ENCODE data around the gene SOCS6.
"Not testable (repeated sequence)": the region's sequence is repeated elsewhere in the genome, so short reads cannot be mapped to it uniquely, and the experiment has no call there.

The SOCS6 gene

DNA sequence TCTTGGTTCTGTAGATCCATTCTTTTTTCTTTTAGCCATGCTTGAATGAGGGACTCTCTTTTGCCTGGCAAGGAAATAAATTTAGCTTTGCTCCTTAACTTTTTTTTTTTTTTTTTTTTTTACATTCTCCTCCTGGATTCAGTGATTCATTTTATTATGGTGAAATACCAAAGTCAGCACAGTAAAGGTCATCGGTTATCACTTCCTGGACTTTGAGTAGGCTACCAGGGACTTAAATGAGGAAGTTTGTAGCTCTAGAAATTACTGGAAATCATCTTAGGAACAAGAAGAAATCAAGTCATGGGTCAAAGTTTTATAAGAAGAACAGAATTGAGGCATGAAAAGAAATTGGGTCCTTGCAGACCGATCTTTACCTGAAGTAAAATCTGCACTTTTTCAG is 75.0 kb downstream of the SOCS6 start:
- no peak for DNase-seq

DNA sequence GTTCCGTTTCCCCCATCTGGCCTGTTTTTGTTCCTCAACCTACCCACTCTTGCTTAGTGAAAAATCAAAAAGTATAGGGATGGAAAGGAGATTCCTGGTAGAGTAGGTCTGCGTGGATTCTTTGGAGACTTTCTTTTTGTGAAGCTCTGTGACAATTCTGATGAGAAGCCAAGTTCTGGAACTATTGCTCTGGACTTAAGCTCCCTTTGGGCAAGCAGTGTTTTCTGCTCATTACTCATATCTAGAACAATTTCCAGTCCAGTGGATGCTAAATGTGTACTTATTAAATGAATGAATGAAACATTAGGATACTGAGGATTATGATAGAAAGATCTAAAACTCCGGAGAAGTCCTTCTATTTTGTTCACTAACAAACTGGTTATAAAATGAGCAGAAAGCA is 76.5 kb downstream of the SOCS6 start:
- DNase-seq: no peak

DNA sequence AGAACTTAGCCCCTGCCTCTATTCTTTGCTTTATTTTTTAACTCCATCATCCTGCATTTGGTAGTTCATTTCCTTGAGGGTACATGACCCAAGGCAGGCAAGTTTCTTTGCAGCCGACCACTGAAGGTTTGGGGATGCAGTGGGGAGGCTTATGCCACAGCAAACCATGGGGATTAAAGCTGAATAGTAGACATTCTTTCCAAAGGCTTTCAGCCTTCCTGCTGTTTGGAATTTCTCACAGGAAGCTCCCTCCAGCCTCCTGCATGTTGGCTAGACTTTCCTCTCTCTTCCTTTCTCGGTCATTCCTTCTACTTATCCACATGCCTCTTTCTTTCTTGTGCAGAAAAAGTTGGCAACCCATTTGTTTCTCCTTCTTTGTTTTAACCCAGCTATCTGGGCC is 77.3 kb downstream of the SOCS6 start:
- no peak for DNase-seq

DNA sequence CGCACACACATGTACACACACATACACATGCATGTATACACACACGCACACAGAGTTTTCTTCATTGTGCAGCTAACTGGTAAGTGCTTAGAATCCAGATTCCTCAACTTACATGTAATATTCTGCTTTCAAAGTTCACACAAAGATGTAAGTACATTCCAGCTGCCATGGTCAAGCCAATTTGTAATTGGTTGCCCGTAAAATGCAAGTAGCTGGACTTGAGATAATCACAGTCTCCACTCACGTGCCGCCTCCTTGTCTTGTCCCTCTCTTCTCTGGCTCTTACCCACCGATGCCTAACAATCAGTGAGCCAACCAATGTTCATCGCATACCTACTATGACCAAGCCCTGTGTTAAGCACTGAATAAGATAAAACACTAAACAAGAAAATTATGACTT is 77.8 kb downstream of the SOCS6 start:
- no peak for DNase-seq

DNA sequence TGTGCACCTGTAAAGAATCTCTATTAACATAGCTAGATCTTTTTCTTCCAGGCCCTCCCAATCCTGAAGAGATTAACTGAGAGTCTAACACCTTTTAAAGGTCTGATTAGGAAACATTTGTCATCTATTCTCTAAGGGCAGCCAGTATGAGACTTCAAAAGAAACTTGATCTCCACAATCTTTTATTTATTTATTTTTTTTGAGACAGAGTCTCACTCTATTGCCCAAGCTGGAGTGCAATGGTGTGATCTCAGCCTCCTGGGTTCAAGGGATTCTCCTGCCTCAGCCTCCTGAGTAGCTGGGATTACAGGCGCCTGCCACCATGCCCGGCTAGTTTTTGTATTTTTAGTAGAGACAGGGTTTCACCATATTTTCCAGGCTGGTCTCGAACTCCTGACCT is 78.5 kb downstream of the SOCS6 start:
- DNase-seq: not testable (repeated sequence)

DNA sequence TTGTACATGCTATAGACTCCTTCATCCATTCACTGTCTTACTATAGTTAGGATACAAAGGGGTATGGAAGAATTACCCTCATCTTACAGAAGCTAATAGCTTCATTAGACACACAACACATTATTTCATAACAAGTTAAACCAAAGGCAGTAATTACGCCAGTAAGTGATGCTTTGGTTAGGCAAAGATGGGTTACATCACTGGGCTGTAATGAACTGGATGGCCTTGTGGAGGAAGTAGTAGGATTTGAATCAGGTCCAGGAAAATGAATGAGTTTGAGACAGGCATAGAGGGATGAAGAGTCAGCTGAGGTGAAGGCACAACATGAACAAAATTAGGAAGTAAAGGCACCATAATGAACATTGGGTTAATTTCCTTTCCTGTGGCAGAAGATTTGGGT is 80.1 kb downstream of the SOCS6 start:
- DNase-seq: no peak

DNA sequence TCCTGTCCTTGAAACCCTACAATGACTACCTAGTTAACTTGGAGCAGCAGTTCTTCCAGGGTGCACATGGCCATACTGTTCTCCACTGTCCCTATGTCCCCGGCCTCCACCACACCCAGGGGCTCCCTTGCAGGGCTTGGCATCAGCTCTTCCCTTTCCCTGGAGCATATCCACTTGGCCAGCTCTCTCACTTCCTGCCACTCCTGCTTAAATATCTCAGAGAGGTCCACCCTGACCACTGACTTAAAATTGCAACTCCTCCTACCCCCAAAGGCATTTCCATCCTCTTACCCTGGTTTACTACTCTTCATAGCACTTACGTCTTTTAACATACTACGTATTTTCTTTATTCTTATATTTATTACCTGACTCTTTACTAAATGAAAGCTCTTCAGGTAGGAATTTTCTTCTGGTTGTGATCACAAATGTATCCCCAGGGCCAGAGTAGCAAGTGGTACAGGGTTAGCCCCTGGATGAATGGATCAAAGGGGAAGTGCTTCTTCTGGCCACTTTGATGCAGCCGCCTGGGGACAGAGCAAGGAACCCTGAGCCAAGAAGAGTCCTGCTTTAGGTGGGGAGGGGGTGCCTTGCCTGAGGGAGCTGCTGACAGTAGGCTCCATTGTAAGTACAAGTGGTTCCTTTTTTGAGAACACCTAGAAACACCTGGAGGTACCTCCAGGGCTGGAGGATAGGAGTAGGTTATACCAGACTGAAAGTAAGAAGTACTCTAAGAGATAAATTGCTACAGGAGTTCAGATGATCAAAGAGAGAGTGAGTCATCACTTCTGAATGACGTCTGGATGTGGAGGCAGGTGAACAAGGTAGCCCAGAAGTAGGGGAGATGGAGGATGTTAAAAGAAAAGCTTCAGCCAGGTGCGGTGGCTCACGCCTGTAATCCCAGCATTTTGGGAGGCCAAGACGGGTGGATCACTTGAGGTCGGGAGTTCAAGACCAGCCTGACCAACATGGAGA is 82.2 kb downstream of the SOCS6 start:
- DNase-seq: no peak

DNA sequence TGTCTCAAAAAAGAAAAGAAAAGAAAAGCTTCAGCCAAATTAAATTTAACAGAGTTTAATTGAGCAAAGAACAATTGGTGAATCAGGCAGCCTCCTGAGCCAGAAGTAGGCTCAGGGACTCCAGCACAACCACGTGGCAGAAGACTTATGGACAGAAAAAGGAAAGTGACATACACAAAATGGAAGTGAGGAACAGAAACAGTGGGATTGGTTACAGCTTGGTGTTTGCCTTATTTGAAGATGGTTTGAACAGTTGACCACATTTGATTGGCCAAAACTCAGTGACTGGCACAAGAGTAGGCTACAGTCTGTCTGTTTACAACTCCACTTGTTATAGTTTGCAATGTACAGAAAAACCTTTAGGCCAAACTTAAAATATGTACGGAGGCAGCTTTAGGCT is 83.1 kb downstream of the SOCS6 start:
- DNase-seq: no peak

DNA sequence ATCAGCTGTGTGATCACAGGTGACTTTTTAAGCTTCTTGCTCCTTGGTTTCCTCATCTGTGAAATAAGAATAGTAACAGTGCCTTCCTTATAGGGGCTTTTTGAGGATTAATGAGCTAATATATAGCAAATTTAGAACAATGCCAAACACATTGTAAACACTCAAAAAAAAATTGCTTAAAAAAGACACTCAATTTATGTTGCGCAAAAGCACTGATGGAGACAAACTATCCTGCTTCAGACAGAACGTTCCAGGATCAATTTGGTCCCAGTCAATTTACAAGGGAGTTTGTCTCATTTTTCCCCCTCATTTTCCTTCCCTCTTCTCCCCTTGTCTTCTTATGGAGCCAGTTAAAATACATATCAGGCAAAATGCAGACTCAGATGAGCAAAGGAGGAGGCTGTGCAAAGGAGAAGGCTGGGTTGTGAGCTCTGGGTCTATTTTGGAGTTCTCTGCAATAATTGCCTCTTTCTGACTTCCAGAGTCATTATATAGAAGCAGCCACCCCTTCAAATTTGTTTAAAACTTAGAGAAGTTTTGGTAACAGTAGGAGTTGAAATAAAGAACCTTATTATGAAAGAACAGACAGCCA is 83.7 kb downstream of the SOCS6 start:
- DNase-seq: no peak

DNA sequence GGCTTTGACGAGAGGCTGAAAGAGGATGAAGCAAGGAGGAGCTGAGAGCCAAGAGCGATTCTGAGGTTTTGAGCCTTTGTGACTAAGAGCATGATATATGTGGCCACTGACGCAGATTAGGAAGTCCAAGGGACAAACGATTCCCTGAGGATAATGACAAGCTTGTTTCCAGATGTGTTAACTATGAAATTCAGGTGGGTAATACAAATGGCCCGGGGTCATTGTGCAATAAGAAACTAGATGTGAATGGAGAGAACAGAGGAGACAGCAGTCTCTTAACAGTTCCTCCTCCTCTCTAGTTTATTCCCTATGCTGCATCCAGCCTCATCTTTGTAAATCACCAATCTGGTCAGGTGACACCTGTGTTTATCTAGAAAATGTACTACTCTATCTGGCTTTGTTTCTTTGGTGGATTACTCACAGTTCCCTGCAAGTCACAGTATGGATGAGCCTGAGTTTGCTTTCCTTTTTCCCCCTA is 84.2 kb downstream of the SOCS6 start:
- DNase-seq: no peak

DNA sequence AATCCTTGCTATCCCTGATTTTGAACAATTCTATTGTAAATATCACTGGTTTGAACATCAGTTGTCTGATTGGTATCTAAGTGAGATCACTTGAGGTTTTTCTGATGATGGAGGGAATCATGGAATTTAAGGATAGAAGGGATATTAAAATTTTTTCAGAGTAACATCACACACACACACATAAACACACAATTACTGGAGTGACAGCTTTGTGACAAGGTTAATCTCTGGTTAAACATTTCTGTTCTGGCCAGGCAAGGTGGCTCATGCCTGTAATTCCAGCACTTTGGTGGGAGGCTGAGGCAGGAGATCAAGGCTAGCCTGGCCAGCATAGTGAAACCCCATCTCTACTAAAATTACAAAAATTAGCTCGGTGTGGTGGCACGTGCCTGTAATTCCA is 85.3 kb downstream of the SOCS6 start:
- no peak for DNase-seq

DNA sequence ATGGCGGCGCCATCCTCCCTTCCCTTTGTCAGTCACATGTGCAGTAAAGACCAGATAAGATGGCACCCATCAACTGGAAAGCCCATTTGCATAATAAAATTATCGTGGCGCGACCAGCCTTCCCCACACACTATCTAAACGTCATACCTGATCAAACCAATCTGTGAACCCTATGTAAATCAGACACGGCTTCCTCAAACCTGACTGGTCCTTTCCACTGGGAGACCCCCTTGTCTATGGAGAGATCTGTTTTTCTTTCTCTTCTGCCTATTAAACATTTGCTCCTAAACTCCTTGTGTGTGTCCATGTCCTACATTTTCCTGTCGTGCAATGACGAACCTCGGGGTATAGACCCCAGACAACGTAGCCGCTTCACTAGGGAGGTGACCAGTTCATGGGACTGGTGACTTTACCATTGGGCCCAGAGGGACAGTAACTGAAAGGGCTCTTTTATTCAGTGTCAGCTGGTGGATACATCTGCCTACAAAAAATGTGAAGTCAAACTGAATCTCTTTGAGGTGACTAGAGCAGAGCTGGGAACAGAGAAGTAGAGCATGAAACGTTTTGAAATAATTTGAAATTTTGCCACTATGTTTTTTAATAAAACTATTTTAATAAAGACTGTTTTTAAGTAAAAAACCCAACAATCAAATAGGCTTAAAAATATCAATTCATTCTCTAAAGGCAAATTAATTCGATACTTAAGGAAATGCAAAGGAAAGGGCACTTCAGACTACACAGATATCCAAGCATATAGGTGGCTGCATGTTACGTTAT is 87.5 kb downstream of the SOCS6 start:
- DNase-seq: no peak

DNA sequence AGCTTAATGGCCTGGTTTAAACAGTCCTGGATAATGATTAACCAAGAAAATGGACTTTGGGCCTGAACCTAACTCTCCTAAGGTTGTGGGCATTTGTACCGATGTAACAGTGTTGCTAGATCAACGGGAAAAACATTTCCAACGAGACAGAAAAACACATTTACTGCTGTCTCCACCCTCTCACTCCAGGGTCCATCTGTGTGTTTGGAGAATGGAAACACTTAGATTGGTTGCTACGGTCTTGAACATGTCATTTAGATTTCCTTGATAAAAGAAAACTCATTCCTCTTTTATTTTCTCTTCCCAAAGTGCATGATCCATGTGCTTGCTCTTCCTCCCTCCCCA is 88.0 kb downstream of the SOCS6 start:
- DNase-seq: no peak

DNA sequence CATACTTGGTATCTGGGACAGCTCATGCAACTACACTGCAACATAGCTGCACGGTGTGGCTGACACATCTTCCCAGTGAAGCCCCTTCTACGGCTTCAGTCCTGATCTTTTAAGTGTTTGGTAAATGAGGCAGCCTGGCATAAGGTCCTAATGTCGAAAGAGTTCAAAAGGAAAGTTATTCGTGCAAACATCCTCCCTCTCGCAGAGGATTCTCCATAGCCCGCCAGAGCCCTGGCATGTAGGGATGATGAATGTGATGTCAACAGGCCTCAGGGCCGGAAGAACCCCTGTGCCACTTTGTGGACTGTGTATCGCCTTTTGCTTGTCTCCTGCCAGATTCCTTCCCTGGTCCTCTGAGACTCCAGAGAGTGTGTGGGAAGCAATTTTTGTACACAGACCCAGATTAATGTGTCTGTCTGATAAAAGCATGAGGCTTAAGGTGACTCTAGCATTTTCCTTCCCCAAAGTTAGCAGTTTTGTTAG is 88.5 kb downstream of the SOCS6 start:
- no peak for DNase-seq

DNA sequence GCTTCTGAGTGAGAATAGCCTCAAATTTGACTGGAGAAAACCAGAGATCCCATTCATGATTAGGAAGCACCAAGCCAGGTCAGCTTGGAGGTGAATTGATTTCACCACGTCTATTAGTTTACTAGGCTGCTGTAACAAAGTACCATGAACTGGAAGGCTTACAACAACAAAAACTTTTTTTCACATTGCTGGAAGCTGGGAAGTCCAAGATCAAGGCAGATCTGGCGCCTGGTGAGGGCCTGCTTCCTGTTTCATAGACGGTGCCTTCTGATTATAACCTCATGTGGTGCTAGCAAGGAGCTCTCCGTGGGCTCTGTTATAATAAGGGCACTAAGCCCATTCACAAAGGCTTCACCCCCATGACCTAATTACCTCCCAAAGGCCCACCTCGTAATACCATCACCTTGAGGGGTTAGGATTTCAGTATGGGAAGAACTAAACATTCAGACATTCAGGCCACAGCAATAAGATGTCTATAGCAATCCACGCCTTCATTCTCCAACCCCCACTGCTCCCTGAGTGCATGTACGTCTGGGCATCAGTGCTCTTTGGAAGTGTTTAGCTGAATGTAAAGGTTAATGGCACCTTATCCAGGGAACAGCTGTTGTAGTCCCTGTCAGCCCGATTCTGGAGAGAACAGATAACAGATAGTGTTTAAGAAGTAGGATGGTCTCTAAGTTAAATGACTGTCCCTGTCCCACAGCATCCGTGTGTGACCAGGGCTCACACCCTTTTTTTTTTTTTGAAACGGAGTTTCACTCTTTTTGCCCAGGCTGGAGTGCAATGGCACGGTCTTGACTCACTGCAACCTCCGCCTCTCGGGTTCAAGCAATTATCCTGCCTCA is 89.2 kb downstream of the SOCS6 start:
- no peak for DNase-seq

All from DMS79 (cell line).